ENCODE results near the gene BPI.

- no peak for TF ChIP-seq CTCF (conservative IDR thresholded peaks at IDR 0.05 in 1 of 2, IDR thresholded peaks at IDR 0.05 in 1 of 2; ENCODE audit: low read depth in 1 of 2, low read length in 2 of 2)
- TF ChIP-seq EZH2 (IDR thresholded peaks at IDR 0.05; ENCODE audit: low read length, missing control alignments): no peak
These were observed 40.2 kb downstream of the BPI start for GRCh38 chr20:38344107-38344701.

Data from fibroblast of lung (primary cell).